Nephron (organoid): ENCODE measurements around the gene SMAD2.
A peak's percentile ranks its signal among the peaks of the same experiment; 100 is the strongest.

Source experiments
- H3K27ac Mint-ChIP-seq, 3 experiments: 2 replicates each; pipeline ENCODE4 v1.8.0; 2020; ENCODE audit warnings: mixed read lengths in 3 of 3, mild to moderate bottlenecking in 2 of 3, moderate library complexity in 1 of 3
- H3K27me3 Mint-ChIP-seq: 2 replicates; pipeline ENCODE4 v1.8.0; 2021; ENCODE audit warnings: low read depth, mild to moderate bottlenecking, moderate library complexity, mixed read lengths
- H3K36me3 Mint-ChIP-seq: 2 replicates; pipeline ENCODE4 v1.8.0; 2020; ENCODE audit warnings: low read depth, mixed read lengths
- H3K4me1 Mint-ChIP-seq: 2 replicates; pipeline ENCODE4 v1.8.0; 2020; ENCODE audit warnings: mixed read lengths
- H3K4me3 Mint-ChIP-seq, 3 experiments: 2 replicates each; pipeline ENCODE4 v1.8.0; 2020; ENCODE audit warnings: mild to moderate bottlenecking in 3 of 3, mixed read lengths in 3 of 3, moderate library complexity in 2 of 3
- H3K9me3 Mint-ChIP-seq: 2 replicates; pipeline ENCODE4 v1.8.0; 2020; ENCODE audit warnings: mixed read lengths
- TF ChIP-seq, protein P1 (sequence below), 3 experiments: fragments of 200-600 bp; sonication (generic); IDR thresholded peaks; one replicate each; pipeline ENCODE4 v1.5.0; 2021; ENCODE audit warnings: antibody characterized with exemption in 3 of 3; ENCODE audit not compliant: unreplicated experiment in 3 of 3

Gene SMAD2

DNA sequence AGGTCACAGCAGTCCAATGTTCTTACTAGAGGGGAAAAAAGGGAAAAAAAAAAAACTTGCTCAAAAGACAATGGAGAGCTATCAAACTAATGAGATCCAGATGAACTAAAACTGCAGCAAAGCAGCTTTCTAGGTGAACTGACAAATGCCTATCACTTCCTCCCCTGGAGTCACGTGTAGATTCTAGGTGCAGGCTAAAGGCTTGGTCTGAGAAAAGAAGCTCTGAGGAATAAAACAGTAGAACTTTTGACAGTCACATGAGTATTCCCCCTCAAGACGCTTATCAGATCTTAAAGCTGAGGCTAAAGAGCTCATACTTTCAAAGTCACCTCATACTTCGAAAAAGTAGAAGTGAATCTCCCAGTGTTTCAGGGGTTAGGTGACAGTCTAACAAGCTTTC is 42.3 kb downstream of the SMAD2 start:
- peaks cover 19% of the 10 kb centered on the region for H3K4me1 Mint-ChIP-seq
- H3K27ac Mint-ChIP-seq = no peak overlapping the region
- TF ChIP-seq, protein P1, sequence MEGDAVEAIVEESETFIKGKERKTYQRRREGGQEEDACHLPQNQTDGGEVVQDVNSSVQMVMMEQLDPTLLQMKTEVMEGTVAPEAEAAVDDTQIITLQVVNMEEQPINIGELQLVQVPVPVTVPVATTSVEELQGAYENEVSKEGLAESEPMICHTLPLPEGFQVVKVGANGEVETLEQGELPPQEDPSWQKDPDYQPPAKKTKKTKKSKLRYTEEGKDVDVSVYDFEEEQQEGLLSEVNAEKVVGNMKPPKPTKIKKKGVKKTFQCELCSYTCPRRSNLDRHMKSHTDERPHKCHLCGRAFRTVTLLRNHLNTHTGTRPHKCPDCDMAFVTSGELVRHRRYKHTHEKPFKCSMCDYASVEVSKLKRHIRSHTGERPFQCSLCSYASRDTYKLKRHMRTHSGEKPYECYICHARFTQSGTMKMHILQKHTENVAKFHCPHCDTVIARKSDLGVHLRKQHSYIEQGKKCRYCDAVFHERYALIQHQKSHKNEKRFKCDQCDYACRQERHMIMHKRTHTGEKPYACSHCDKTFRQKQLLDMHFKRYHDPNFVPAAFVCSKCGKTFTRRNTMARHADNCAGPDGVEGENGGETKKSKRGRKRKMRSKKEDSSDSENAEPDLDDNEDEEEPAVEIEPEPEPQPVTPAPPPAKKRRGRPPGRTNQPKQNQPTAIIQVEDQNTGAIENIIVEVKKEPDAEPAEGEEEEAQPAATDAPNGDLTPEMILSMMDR (IDR thresholded peaks at IDR 0.05; ENCODE audit: unreplicated experiment in 3 of 3) = no peak
- no peak overlapping the region for H3K4me3 Mint-ChIP-seq
- no peaks in the 10 kb centered on the region for H3K27me3 Mint-ChIP-seq
- H3K9me3 Mint-ChIP-seq = no peaks in the 10 kb centered on the region
- peaks cover 53% of the 10 kb centered on the region for H3K36me3 Mint-ChIP-seq

DNA sequence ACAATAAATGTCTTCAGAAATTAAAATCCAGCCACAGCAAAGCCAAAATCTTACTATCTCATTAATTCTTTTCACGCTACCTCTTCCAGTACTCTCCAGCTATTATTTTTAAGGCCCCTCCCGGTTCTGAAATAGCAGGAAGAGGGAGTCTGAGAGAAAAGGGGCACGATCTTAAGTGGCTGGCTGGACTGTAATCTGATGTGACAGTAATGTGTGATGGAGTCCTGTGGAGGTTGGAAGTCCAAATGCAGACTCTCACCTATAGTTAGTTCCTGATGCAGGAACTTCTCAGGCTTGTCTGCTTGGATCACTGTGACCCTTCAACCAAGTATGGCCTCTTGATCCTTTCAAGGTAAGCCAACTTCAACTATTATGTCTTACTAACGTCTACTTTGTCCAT is 43.2 kb downstream of the SMAD2 start:
- TF ChIP-seq, protein P1 (IDR thresholded peaks at IDR 0.05; ENCODE audit: unreplicated experiment in 3 of 3) = no peak
- H3K4me1 Mint-ChIP-seq = peaks cover 15% of the 10 kb centered on the region
- no peak overlapping the region for H3K27ac Mint-ChIP-seq
- H3K9me3 Mint-ChIP-seq = no peaks in the 10 kb centered on the region
- peaks cover 57% of the 10 kb centered on the region for H3K36me3 Mint-ChIP-seq
- H3K4me3 Mint-ChIP-seq = no peak overlapping the region
- no peaks in the 10 kb centered on the region for H3K27me3 Mint-ChIP-seq

GRCh38 chr18:47883771-47884413 is 46.6 kb downstream of the SMAD2 start:
- H3K4me3 Mint-ChIP-seq = no peak overlapping the region
- H3K4me1 Mint-ChIP-seq = peaks cover 15% of the 10 kb centered on the region
- TF ChIP-seq, protein P1 (IDR thresholded peaks at IDR 0.05; ENCODE audit: unreplicated experiment in 3 of 3) = no peak
- H3K36me3 Mint-ChIP-seq = peaks cover 75% of the 10 kb centered on the region
- H3K27me3 Mint-ChIP-seq = no peaks in the 10 kb centered on the region
- peak overlapping the region; percentile 16 to 29 (median 28) for H3K27ac Mint-ChIP-seq
- H3K9me3 Mint-ChIP-seq = no peaks in the 10 kb centered on the region

DNA sequence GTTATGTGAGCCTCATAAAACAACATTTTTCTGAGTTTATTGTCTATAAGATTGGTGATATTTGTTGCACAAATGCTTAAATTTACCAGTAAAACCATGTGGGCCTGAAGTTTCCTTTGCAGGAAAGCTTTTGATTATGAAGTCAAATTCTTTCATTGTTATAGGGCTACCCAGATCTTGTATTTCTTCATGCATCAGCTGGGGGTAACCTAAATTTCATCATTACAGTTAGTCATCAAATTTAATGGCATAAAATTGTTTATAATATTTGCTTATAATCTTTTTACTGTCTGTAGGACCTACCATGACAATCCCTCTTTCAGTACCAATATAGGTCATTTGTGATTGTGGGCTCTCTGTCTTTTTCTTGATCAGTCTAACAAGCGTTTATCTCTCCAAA is 47.8 kb downstream of the SMAD2 start:
- no peaks in the 10 kb centered on the region for H3K27me3 Mint-ChIP-seq
- H3K27ac Mint-ChIP-seq = no peak overlapping the region
- no peak overlapping the region for H3K4me3 Mint-ChIP-seq
- TF ChIP-seq, protein P1 (IDR thresholded peaks at IDR 0.05; ENCODE audit: unreplicated experiment in 3 of 3) = no peak
- H3K36me3 Mint-ChIP-seq = peaks cover 67% of the 10 kb centered on the region
- H3K4me1 Mint-ChIP-seq = peaks cover 15% of the 10 kb centered on the region
- H3K9me3 Mint-ChIP-seq = no peaks in the 10 kb centered on the region

- Mint-ChIP-seq H3K4me3 (no peak overlapping the region), H3K4me1 (peaks cover 15% of the 10 kb centered on the region), H3K27me3 (no peaks in the 10 kb centered on the region), H3K27ac (no peak overlapping the region), H3K36me3 (peaks cover 60% of the 10 kb centered on the region), H3K9me3 (no peaks in the 10 kb centered on the region)
- TF ChIP-seq, protein P1 (IDR thresholded peaks at IDR 0.05; ENCODE audit: unreplicated experiment in 3 of 3) = no peak
Measured at GRCh38 chr18:47881752-47882455, 48.6 kb downstream of the SMAD2 start.

GRCh38 chr18:47881042-47881441 is 49.4 kb downstream of the SMAD2 start:
- no peak overlapping the region for H3K4me3 Mint-ChIP-seq
- H3K9me3 Mint-ChIP-seq = no peaks in the 10 kb centered on the region
- peaks cover 15% of the 10 kb centered on the region for H3K4me1 Mint-ChIP-seq
- H3K36me3 Mint-ChIP-seq = peaks cover 52% of the 10 kb centered on the region
- H3K27ac Mint-ChIP-seq = no peak overlapping the region
- TF ChIP-seq, protein P1 (IDR thresholded peaks at IDR 0.05; ENCODE audit: unreplicated experiment in 3 of 3) = no peak
- H3K27me3 Mint-ChIP-seq = no peaks in the 10 kb centered on the region
